Measurements from ENCODE around the gene CCDC152.
"Not testable (repeated sequence)": the region's sequence is repeated elsewhere in the genome, so short reads cannot be mapped to it uniquely, and the experiment has no call there.

CCDC152 gene

GRCh38 chr5:42812620-42813019 is 56.0 kb downstream of the CCDC152 start:
- no peak for DNase-seq (ENCODE audit: low read depth in 2 of 2)

- no peak for DNase-seq (ENCODE audit: low read depth in 2 of 2)
These were observed 56.9 kb downstream of the CCDC152 start for GRCh38 chr5:42813533-42813932.

- not testable (repeated sequence) for DNase-seq (ENCODE audit: low read depth in 2 of 2)
These were observed 59.9 kb downstream of the CCDC152 start for GRCh38 chr5:42816546-42816945.

GRCh38 chr5:42819745-42820144 is 63.1 kb downstream of the CCDC152 start:
- no peak for DNase-seq (ENCODE audit: low read depth in 2 of 2)

DNA sequence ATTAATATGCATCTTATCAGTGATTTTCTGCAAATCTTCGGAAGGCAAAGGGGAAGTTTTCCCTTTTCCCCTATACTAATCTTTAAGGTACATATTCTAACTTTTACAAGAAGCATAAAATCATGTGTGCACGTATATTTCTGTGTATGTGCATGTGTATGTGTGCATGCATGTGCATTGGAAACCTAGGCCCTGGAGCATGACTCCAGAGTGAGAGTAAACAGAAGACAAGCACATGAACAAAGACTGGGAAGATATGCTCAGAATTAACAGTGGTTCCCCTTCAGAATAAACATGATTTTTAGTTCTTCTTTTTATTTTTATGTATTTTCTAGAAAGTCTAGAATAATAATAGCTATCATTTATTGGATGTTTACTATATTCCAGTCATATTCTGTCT is 65.9 kb downstream of the CCDC152 start:
- no peak for DNase-seq (ENCODE audit: low read depth in 2 of 2)

DNA sequence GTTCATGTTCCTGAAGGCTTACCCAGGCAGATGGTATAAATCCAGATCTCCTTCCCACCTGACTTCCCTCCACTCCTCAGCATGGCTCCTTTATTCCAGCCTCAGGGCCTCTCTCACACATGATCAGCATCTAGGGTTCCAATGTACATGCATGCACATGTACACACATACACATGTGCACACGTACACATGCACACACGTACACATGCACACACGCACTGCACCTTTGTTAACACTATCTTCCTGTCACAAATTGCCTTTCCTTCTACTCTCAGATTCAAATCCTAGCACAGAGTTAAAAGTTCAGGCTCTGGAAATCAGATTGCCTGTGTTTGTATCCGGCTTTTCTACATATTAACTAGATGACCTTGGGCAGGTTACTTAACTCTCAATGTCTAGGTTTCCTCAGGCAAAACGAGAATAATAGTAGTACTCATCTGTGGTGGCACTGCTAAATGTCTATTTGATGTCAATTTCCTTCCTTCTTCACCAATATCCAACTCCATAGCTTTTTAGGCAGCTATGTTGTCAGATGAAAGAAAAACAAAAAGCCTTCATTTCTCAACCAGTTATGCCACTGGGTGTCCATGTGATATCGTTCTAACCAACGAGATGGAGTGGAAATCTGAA is 67.8 kb downstream of the CCDC152 start:
- DNase-seq (ENCODE audit: low read depth in 2 of 2) = no peak

- no peak for DNase-seq (ENCODE audit: low read depth in 2 of 2)
These were observed 69.0 kb downstream of the CCDC152 start for GRCh38 chr5:42825422-42826148.

DNA sequence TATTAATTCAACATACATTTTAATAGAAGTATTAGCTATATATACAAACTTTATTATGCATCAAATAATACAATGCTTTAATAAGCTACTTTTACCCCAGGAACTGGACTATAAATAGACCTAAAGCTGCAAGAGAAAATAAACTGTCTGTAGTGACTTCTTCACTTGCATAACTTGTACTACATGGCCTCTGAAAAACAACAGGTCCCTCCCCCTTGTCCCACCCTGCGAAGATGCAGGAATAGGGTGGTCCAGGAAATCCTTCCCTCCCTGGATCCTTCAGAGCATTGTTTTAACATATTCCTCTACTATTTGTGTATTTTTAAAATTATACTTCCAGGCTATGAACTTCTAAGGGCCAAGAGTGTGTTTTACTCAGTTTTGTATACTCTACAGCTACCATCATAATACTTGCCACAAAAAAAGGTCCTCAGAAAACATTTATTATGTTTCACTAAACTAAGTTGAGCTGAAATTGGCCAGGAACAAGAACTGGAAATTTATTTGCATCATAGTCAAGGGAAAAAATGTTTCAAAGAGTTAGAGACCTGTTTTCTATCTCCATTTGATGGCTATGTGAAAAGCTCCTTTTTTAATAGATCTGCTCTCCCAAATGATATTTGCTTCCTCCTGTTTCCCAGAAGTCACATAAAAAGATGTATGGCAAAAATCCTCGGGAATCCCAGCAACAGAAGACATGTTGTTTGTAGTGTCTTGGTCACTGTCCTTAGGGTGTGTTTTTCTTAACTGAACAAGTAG is 70.3 kb downstream of the CCDC152 start:
- no peak for DNase-seq (ENCODE audit: low read depth in 2 of 2)

DNA sequence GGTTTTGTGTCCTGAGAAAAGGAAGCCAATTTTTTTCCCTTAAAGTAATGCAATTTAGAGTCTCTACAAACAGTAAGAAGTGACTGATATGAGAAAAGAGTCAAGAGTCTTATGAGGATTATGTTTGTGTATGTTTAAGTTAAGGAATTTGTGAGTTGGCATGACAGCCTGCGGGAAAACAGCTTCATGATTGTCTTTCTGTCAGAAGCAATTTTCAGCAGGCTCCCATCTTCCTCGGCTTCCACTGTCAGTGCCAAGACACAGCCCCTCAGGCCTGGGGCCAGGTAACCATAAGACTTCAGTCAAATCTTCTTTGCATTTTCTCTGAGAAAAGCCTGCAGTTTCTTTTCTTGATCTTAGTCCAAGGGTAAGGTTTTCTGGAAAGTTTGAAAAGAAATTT is 72.1 kb downstream of the CCDC152 start:
- DNase-seq (ENCODE audit: low read depth in 2 of 2) = no peak

DNA sequence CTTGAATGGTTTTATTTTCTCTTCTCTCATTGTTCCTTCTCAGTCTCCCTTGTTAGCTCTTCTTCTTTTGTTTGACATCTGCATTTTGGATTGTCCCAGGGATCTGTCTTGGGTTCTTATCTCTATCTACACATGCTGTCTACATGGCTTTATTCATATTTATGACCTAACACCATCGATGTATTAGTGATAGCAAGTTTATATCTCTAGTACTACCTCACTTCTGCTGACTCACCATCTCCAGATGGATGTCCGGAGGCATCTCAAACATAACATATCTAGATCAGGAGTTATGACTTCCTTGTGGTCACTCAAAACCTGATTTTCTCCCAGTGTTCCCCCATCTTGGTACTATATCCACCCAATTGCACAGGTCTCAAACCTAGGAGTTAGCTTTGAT is 74.3 kb downstream of the CCDC152 start:
- no peak for DNase-seq (ENCODE audit: low read depth in 2 of 2)

- DNase-seq (ENCODE audit: low read depth in 2 of 2) = no peak
These were observed 75.4 kb downstream of the CCDC152 start for GRCh38 chr5:42832060-42832459.

- no peak for DNase-seq (ENCODE audit: low read depth in 2 of 2)
These were observed 79.6 kb downstream of the CCDC152 start for GRCh38 chr5:42836070-42836769.

GRCh38 chr5:42837601-42838000 is 81.0 kb downstream of the CCDC152 start:
- DNase-seq (ENCODE audit: low read depth in 2 of 2) = no peak

GRCh38 chr5:42839196-42839595 is 82.6 kb downstream of the CCDC152 start:
- DNase-seq (ENCODE audit: low read depth in 2 of 2) = no peak

DNA sequence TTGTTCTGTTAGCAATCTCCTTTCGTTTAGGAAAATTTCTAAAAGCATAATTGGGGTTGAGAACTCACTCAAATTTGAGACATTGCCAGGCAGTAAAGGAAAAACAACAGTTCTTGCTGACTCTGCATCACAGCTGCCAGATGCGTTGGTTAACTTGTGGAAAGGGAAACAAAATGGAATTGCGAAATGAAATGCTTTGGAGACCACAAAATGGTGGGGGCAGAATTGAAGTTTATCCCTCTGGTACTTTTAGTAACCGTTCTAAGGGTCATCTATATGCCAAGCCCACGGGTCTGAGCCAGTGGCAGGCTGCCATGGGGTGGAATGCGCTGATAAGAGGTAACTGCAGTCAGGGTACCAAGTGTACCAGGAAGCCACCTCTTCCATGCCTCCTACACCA is 83.7 kb downstream of the CCDC152 start:
- no peak for DNase-seq (ENCODE audit: low read depth in 2 of 2)

- DNase-seq (ENCODE audit: low read depth in 2 of 2) = no peak
These were observed 84.4 kb downstream of the CCDC152 start for GRCh38 chr5:42840842-42841567.

DNA sequence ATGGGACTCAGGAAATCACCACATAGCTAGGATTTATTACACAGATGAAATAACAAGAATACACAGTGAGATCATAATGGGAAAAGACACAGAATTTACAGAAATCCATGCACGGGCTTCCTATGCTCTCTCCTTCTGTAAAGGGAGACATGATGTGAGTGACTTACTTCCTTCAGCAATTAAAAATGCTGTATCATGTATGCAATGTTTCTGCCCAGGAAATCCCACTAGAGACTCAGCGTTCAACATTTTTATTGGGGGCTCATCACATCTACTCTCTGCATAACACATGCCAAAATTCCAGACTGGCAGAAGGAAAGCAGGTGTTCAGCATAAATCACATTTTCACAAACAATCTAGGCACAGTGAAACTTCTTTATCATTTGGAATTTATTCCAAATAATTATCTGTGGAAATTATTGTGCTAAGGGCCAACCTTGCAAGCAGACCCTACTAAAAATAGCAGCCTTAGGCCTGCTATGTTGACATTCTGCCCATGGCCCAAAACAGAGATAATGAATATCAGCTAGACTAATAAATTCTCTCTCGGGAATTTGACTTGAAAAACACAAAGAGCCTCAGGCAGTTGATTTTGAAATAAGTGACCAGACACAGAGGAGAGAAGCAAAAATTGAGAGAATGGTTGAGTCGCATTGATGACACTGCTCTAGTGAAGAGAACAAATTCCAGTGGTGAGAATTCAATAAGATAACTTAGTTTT is 86.5 kb downstream of the CCDC152 start:
- no peak for DNase-seq (ENCODE audit: low read depth in 2 of 2)

DNA sequence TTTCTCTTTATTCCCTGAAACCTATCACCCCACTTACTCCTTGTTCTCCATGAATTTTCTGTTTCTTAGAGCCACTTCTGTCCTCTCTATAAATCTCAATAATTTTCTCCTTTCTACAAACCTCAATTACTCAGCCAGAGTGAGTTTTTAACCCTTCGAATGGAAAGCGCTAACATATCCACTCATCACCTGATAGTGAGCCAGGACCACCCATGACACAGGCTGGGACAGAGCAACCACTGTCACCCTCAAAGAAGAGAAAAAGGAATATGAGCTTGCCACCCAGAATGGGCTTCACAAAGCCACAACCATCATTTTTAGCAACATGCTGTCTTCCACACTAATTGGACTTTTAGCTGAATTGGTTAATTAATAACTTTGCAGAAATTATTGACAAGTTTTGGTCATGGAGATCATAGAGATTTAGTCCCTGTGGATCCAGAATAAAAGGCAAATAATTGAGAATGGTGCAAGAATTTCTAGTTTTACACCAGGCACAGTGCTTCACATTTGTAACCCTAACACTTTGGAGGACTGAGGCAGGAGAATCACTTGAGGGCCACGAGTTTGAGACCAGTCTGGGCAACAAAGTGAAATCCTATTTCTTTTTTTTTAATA is 87.2 kb downstream of the CCDC152 start:
- DNase-seq (ENCODE audit: low read depth in 2 of 2) = no peak

GRCh38 chr5:42844408-42844807 is 87.8 kb downstream of the CCDC152 start:
- not testable (repeated sequence) for DNase-seq (ENCODE audit: low read depth in 2 of 2)

DNA sequence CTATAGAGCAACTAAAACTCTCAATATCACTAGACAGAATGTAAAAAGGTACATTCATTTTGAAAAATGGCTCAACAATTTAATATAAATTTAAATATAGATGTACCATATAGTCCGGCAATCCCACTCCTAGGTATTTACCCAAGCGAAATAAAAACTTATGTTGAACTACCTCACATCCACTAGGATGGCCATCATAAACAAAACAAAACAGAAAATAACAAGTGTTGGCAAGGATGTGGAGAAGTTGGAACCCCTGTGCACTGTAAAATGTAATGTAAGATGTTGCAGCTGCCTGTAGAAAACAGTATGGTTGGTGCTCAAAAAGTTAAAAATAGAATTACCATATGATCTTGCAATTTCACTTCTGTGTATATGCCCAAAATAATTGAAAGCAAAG is 91.9 kb downstream of the CCDC152 start:
- DNase-seq (ENCODE audit: low read depth in 2 of 2) = no peak

All from stimulated activated CD4-positive, alpha-beta T cell treated with anti-CD3 and anti-CD28 coated beads, Interleukin-15, amount 100 ng/mL, for 48 hours (primary cell).